ENCODE measurements around the gene PRKAR1A.

DNA sequence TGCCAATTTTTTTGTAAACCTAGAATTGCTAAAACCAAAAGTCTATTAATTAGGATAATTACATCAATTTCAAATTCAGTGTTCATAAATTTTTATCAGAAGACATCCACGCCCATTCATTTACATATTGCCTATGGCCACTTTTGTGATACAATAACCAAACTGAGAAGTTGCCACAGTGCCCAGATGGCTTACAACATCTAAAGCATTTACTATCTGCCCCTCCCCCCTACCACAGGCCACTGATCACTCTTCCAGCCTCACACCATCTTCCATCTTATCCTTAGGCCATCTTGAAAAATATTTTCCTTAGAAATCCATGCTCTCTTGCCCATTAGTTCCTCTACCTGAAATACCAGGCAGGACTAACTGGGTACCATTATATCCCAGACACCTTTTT lies 6.3 kb upstream of the PRKAR1A start:
- TF ChIP-seq EZH2 (IDR thresholded peaks at IDR 0.05): no peak
- TF ChIP-seq POLR2AphosphoS5 (IDR thresholded peaks at IDR 0.05; ENCODE audit: borderline replicate concordance, low read depth, low read length): no peak

All from SK-N-MC (cell line).